Chondrocyte (in vitro differentiated cells): ENCODE data around the gene SPPL2B. TPM values are rescaled to one million over a fixed set of nuclear protein-coding genes. Genes with fewer than 3 reads are reported as not detected.

Experiments used
- DNase-seq: peaks from one replicate; pipeline ENCODE4 v3.0.0; 2021; ENCODE audit warnings: mixed read lengths, low spot score
- H3K27ac Mint-ChIP-seq: one replicate; pipeline ENCODE4 v1.8.0; 2021; ENCODE audit warnings: mild to moderate bottlenecking, moderate library complexity, mixed read lengths; ENCODE audit not compliant: unreplicated experiment
- H3K27me3 Mint-ChIP-seq: 2 replicates; pipeline ENCODE4 v1.8.0; 2021; ENCODE audit warnings: low read depth, mixed read lengths
- H3K36me3 Mint-ChIP-seq: 2 replicates; pipeline ENCODE4 v1.8.0; 2021; ENCODE audit warnings: low read depth, mixed read lengths
- H3K4me1 Mint-ChIP-seq: 2 replicates; pipeline ENCODE4 v1.8.0; 2021; ENCODE audit warnings: low read depth, mild to moderate bottlenecking, mixed read lengths
- H3K4me3 Mint-ChIP-seq: one replicate; pipeline ENCODE4 v1.8.0; 2021; ENCODE audit warnings: mild to moderate bottlenecking, moderate library complexity, mixed read lengths; ENCODE audit not compliant: unreplicated experiment
- H3K9me3 Mint-ChIP-seq: 2 replicates; pipeline ENCODE4 v1.8.0; 2021; ENCODE audit warnings: low read depth, mixed read lengths
- total RNA-seq: library from RNA; stranded (reverse); gene quantifications from 3 replicates; pipeline ENCODE4 v1.2.1, GENCODE V29; 2021
- TF ChIP-seq, protein P1 (sequence below): fragments of 200-600 bp; sonication (generic); IDR thresholded peaks from 2 replicates; pipeline ENCODE4 v1.5.0; 2021; ENCODE audit warnings: antibody characterized with exemption, mild to moderate bottlenecking, moderate library complexity

The SPPL2B gene
- total RNA-seq, 1 donor from 2014 or later = 48.9 TPM

DNA sequence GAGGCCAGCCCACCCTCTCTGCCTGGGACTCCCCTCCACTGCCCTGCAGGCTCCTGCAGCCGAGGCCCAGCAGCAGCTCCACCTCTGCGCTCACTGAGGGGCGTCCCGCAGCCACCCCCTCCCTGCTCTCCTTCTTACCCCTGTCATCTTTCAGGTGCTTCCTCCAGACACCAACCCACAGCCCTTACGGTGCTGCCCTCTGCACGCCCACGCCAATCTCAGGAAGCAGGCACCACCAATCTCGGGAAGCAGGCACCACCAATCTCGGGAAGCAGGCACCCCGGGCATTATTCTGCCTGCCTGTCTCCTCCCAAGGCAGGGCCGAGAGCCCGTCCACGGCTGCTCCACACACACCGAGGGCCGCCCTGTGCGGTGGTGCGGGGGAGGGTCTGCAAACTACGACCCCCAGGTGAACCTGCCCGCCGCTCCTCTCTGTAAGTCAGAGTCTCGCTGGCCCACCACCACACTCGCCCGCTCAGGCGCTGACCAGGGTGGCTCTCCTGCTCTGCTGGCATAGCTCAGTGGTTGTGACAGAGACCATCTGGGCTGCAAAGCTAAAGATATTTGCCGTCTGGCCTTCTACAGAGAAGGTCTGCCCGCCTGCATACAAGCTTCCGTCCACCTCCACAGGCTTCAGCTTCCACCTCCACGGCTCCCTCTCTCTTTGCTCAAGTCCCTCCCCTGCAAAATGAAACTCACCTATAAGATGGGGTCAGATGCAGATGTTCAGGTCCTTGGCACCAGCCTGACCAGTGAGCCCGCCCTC, 3.0 kb upstream of the SPPL2B start:
- Mint-ChIP-seq H3K27ac (peak overlapping the region; percentile 5), H3K9me3 (no peaks in the 10 kb centered on the region), H3K4me3 (no peak overlapping the region), H3K27me3 (no peaks in the 10 kb centered on the region), H3K36me3 (peaks cover 11% of the 10 kb centered on the region), H3K4me1 (peaks cover 38% of the 10 kb centered on the region)
- no peak for DNase-seq
- TF ChIP-seq, protein P1, sequence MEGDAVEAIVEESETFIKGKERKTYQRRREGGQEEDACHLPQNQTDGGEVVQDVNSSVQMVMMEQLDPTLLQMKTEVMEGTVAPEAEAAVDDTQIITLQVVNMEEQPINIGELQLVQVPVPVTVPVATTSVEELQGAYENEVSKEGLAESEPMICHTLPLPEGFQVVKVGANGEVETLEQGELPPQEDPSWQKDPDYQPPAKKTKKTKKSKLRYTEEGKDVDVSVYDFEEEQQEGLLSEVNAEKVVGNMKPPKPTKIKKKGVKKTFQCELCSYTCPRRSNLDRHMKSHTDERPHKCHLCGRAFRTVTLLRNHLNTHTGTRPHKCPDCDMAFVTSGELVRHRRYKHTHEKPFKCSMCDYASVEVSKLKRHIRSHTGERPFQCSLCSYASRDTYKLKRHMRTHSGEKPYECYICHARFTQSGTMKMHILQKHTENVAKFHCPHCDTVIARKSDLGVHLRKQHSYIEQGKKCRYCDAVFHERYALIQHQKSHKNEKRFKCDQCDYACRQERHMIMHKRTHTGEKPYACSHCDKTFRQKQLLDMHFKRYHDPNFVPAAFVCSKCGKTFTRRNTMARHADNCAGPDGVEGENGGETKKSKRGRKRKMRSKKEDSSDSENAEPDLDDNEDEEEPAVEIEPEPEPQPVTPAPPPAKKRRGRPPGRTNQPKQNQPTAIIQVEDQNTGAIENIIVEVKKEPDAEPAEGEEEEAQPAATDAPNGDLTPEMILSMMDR = no peak

DNA sequence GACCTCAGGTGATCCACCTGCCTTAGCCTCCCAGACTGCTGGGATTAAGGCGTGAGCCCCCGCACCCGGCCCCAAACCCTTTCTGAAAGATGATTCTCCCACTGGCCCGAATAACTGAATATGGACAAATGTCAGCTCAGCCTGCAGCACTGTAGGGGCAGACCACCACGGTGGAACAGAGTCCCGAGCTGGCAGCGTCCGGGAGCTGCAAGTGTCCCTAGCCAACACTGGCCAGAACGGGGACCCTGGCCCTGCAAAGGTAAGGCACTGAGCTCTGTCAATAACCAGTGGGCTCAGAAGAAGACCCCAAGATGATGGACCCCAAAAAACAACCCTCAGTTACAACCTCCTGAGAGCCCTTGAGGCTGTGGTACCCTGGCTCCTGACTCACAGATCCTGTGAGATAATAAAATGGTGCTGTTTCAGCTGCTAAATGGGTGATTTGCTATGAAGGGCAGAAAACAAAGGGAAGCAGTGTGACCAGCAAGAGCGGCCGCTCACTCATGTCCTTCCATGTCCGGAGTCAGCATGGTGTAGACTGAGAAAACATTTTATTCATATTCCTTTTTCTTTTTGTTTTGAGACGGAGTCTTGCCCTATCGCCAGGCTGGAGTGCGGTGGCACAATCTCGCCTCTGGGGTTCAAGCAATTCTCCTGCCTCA, 1.7 kb upstream of the SPPL2B start:
- Mint-ChIP-seq H3K4me3 (peak overlapping the region; percentile 99), H3K36me3 (peaks cover 11% of the 10 kb centered on the region), H3K4me1 (peaks cover 47% of the 10 kb centered on the region), H3K9me3 (no peaks in the 10 kb centered on the region), H3K27ac (peak overlapping the region; percentile 99), H3K27me3 (no peaks in the 10 kb centered on the region)
- TF ChIP-seq, protein P1 = no peak
- no peak for DNase-seq

DNA sequence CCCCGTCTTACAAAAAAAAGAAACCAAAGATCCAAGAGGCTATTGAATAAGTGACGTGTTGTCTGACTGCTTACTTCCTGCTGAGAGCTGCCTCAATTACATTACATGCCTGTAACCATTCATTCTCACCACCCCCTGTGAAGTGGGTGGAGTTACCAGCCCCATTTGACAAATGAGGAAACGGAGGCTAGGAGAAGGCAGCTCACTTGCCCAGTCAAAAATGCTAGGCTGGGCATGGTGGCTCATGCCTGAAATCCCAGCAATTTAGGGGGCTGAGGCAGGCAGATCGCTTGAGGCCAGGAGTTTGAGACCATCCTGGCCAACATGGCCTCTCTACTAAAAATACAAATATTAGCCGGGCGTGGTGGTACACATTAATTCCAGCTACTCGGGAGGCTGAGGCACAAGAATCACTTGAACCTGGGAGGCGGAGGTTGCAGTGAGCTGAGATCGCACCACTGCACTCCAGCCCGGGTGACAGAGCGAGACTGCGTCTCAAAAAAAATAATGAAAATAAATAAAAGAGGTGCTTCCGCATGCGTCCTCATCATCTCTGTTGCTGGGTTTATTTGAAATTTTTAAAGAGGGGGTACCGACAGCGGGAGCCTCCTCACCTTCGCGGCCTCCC, 597 bp upstream of the SPPL2B start:
- peaks cover 47% of the 10 kb centered on the region for H3K4me1 Mint-ChIP-seq
- no peak for DNase-seq

DNA sequence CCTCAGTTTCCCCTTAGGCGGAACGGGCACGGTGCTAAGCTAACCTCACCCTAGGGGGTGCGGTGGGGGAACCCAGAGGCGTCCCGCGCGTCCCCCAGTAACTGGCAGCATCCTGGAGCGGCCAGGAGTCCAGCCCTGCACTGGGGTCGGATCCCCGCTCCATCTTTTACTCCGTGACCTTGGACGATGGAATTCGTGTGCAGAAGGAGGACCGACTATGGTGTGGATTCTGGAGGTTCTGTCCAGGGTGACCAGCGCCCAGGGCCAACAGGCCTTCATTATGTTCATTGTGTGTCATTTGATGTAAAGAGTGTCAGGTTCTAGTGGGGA, 630 bp downstream of the SPPL2B start:
- Mint-ChIP-seq H3K4me1 (peaks cover 47% of the 10 kb centered on the region), H3K4me3 (peak overlapping the region; percentile 99), H3K36me3 (peaks cover 10% of the 10 kb centered on the region), H3K9me3 (no peaks in the 10 kb centered on the region), H3K27me3 (no peaks in the 10 kb centered on the region), H3K27ac (peak overlapping the region; percentile 82)
- TF ChIP-seq, protein P1 = no peak
- DNase-seq = no peak

More for the DNA sequence above, 597 bp upstream of the SPPL2B start:
- Mint-ChIP-seq H3K9me3 (no peaks in the 10 kb centered on the region), H3K4me3 (peak overlapping the region; percentile 99), H3K36me3 (peaks cover 11% of the 10 kb centered on the region), H3K27me3 (no peaks in the 10 kb centered on the region), H3K27ac (peak overlapping the region; percentile 99)
- TF ChIP-seq, protein P1 = no peak

DNA sequence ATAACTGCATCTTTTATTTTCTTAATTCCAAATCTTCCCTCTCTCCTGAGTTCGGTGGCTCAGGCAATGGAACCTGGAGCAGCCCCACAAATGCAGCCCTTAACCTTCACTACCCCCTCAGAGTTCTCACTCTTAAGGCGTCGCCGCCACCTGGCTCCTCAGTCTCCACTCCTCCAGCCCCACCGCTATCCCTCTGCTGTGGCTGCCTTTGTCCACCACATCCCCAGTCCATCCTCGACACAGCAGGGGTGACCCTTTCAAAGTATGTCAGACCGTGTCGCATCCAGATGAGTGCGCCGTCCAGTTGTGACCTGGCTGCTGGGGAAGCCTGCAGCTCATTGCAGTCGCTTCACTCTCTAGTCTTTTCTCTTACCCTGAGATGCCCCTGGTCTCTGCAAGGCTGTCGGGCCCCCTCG, 1.0 kb downstream of the SPPL2B start:
- H3K4me1 Mint-ChIP-seq = peaks cover 47% of the 10 kb centered on the region
- DNase-seq = no peak
- peaks cover 8% of the 10 kb centered on the region for H3K36me3 Mint-ChIP-seq
- TF ChIP-seq, protein P1 = no peak
- peak overlapping the region; percentile 82 for H3K27ac Mint-ChIP-seq
- H3K27me3 Mint-ChIP-seq = no peaks in the 10 kb centered on the region
- no peaks in the 10 kb centered on the region for H3K9me3 Mint-ChIP-seq
- H3K4me3 Mint-ChIP-seq = peak overlapping the region; percentile 99
